GM19193 (cell line): ENCODE results near the gene UTF1.
A peak's percentile ranks its signal among the peaks of the same experiment; 100 is the strongest.

Experiments used
- POLR2A ChIP-seq: IDR thresholded peaks from 4 replicates; pipeline ENCODE4 v1.6.1; 2011; ENCODE audit not compliant: insufficient read depth, insufficient read length; ENCODE audit errors: extremely low read depth

UTF1 gene

GRCh38 chr10:133270204-133270603, 40.2 kb downstream of the UTF1 start:
- no peak for TF ChIP-seq POLR2A

- TF ChIP-seq POLR2A: no peak
Measured at GRCh38 chr10:133270773-133271297, 40.8 kb downstream of the UTF1 start.

DNA sequence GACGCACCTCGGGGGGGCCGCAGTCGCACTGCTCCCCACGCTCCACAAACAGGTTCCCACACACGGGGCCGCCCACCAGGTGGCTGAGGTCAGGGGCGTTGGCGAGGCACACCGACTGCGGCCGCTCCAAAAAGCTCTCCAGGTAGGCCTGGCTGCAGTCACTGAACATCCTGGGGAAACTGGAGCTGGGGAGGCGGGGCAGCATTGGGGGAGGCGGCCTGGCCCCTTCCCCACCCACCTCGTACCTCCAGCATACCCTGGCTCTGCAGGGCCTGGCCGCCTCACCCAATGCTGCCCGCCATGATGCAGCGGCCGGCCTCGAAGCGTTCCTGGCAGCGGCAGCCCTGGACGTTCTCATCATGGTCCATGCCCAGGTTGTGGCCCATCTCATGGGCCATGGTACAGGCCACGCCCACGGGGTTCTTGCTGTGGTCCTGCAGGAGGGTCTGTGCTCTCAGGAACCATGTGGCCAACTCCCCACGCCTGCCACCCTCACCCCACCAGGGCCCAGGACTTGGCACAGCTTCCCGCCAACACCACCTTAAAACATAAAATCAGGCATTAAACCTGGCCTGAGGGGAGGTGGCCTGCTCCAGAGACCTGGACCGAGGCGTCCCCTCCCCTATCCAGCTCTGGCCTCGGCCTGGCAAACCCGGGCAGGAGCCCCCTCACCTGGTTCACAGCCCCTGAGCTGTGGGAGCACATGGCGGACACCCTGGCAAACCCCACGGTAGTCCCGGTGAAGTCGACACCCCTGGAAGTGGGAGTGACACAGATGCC, 41.7 kb downstream of the UTF1 start:
- TF ChIP-seq POLR2A: no peak

DNA sequence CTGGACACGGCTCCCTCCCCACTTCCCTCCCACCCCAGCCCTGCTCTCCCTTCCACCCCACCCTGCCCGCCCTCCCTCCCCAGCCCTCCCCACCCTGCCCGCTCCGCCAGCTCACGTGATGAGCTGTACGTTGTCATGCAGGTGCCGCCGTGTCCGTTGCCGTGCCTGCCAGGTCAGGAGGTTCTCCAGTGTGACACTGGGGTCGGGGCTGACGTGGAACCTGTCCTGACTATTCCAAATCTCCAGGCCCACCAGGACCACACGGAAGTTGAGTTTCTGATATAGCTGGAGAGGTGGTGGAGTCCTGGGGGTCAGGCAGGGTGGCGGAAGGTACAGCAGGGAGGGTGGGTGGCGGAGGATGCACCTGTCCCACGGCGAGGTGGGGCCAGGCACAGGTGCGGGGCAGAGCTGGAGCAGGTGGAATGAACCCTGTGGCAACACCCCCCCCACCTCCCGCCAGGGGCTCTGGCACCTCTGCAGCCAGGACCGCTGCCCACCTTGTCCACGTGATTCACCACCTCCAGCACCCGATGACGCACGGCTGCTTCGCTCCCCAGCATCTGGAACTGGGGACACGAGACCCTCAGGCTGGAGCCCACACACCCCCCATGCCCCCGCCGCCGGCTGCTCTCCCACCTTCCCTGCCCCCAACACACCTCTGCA, 42.4 kb downstream of the UTF1 start:
- TF ChIP-seq POLR2A: no peak

GRCh38 chr10:133272964-133273420, 43.0 kb downstream of the UTF1 start:
- TF ChIP-seq POLR2A: no peak

GRCh38 chr10:133273534-133274143, 43.6 kb downstream of the UTF1 start:
- TF ChIP-seq POLR2A: no peak

GRCh38 chr10:133274751-133275683, 45.0 kb downstream of the UTF1 start:
- peak; percentile 41 for TF ChIP-seq POLR2A

- peak; percentile 54 for TF ChIP-seq POLR2A
Measured at GRCh38 chr10:133275684-133276092, 45.7 kb downstream of the UTF1 start.

DNA sequence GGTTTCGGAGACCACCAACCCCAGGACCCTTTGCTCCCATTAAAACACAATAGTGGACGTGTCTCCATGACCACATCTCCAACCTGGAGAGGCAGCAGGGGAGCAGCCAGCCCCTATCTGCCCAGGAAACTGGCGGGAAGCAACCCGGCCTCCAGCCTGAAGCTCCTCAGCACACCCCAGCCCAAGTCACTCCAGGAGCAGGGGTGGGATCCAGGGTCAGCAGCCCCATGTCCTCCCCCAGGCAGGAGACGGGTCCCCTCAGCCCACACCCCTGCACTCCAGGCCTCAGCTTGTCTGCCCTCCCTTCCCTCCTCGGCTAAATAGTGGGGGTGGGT, 46.0 kb downstream of the UTF1 start:
- no peak for TF ChIP-seq POLR2A

GRCh38 chr10:133276435-133277201, 46.6 kb downstream of the UTF1 start, which contains the start of gene ADAM8:
ADAM8 (minus strand) TSS chr10:133276868; CDS start chr10:133276817, 51 bp downstream.
- peak; percentile 84 for TF ChIP-seq POLR2A

GRCh38 chr10:133277277-133277992, 47.4 kb downstream of the UTF1 start:
- TF ChIP-seq POLR2A: no peak

GRCh38 chr10:133277993-133278576, 48.1 kb downstream of the UTF1 start:
- no peak for TF ChIP-seq POLR2A
